H9 (cell line): ENCODE data around the gene CAT. TPM values are rescaled to one million over a fixed set of nuclear protein-coding genes. Genes with fewer than 3 reads are reported as not detected.

Experiments
- DNase-seq: peaks from one replicate; pipeline ENCODE4 v3.0.0-alpha.2; 2017
- H2AFZ ChIP-seq: one replicate; pipeline ENCODE4 v1.6.1; 2013; ENCODE audit warnings: mild to moderate bottlenecking, low read length, control low read depth, moderate library complexity
- H2AK5ac ChIP-seq: 2 replicates; pipeline ENCODE4 v1.6.1; 2013; ENCODE audit warnings: low read length, control low read depth, mixed read lengths; ENCODE audit not compliant: insufficient read length
- H2BK120ac ChIP-seq: one replicate; pipeline ENCODE4 v1.6.1; 2013; ENCODE audit warnings: low read depth, mild to moderate bottlenecking, low read length, control low read depth, inconsistent platforms; ENCODE audit not compliant: poor library complexity, severe bottlenecking
- H2BK12ac ChIP-seq: 2 replicates; pipeline ENCODE4 v1.6.1; 2013; ENCODE audit warnings: low read length, control low read depth, mixed read lengths, low read depth; ENCODE audit not compliant: insufficient read length
- H2BK15ac ChIP-seq: 2 replicates; pipeline ENCODE4 v1.6.1; 2013; ENCODE audit warnings: low read depth, low read length, control low read depth
- H2BK20ac ChIP-seq: one replicate; pipeline ENCODE4 v1.6.1; 2013; ENCODE audit warnings: low read depth, mild to moderate bottlenecking, low read length, control low read depth, inconsistent platforms; ENCODE audit not compliant: poor library complexity, severe bottlenecking
- H2BK5ac ChIP-seq: 2 replicates; pipeline ENCODE4 v1.6.1; 2013; ENCODE audit warnings: low read length, control low read depth, mixed read lengths; ENCODE audit not compliant: insufficient read length
- H3K14ac ChIP-seq: 2 replicates; pipeline ENCODE4 v1.6.1; 2013; ENCODE audit warnings: low read length, control low read depth; ENCODE audit not compliant: insufficient read depth
- H3K18ac ChIP-seq: 2 replicates; pipeline ENCODE4 v1.6.1; 2013; ENCODE audit warnings: low read depth, mild to moderate bottlenecking, mixed read lengths, low read length, control low read depth; ENCODE audit not compliant: insufficient read length
- H3K23ac ChIP-seq: 2 replicates; pipeline ENCODE4 v1.6.1; 2013; ENCODE audit warnings: low read length, control low read depth, mixed read lengths, low read depth; ENCODE audit not compliant: insufficient read length
- H3K23me2 ChIP-seq: 2 replicates; pipeline ENCODE4 v1.6.1; 2013; ENCODE audit warnings: low read depth, mild to moderate bottlenecking, mixed read lengths, low read length, control low read depth; ENCODE audit not compliant: insufficient read length, poor library complexity, severe bottlenecking
- H3K27ac ChIP-seq: 2 replicates; pipeline ENCODE4 v1.5.1; 2013; ENCODE audit warnings: low read length, control low read depth, mixed read lengths, low read depth; ENCODE audit not compliant: insufficient read length
- H3K27me3 ChIP-seq: 2 replicates; pipeline ENCODE4 v1.6.1; 2013; ENCODE audit warnings: low read length, control low read depth, inconsistent platforms; ENCODE audit not compliant: insufficient read depth
- H3K4ac ChIP-seq: 2 replicates; pipeline ENCODE4 v1.6.1; 2013; ENCODE audit warnings: low read depth, mild to moderate bottlenecking, control low read depth, inconsistent platforms, low read length, moderate library complexity
- H3K4me1 ChIP-seq: 2 replicates; pipeline ENCODE4 v1.6.1; 2013; ENCODE audit warnings: low read length, control low read depth, inconsistent platforms; ENCODE audit not compliant: insufficient read depth
- H3K4me2 ChIP-seq: 2 replicates; pipeline ENCODE4 v1.6.1; 2013; ENCODE audit warnings: low read length, control low read depth, mixed read lengths; ENCODE audit not compliant: insufficient read length, insufficient read depth
- H3K56ac ChIP-seq: 2 replicates; pipeline ENCODE4 v1.6.1; 2013; ENCODE audit warnings: low read depth, mild to moderate bottlenecking, mixed read lengths, low read length, control low read depth; ENCODE audit not compliant: insufficient read length
- H3K79me1 ChIP-seq: 2 replicates; pipeline ENCODE4 v1.6.1; 2013; ENCODE audit warnings: low read depth, mild to moderate bottlenecking, moderate library complexity, low read length, control low read depth, inconsistent platforms; ENCODE audit not compliant: insufficient read depth, poor library complexity, severe bottlenecking
- H3K79me2 ChIP-seq: 2 replicates; pipeline ENCODE4 v1.6.1; 2013; ENCODE audit warnings: low read length, control low read depth, inconsistent platforms; ENCODE audit not compliant: insufficient read depth
- H3K9ac ChIP-seq: 2 replicates; pipeline ENCODE4 v1.6.1; 2013; ENCODE audit warnings: low read length, control low read depth, mixed read lengths; ENCODE audit not compliant: insufficient read length; ENCODE audit errors: extremely low read depth
- H3K9me3 ChIP-seq: one replicate; pipeline ENCODE4 v1.6.1; 2013; ENCODE audit warnings: low read depth, low read length, inconsistent platforms; ENCODE audit not compliant: control insufficient read depth
- H3T11ph ChIP-seq: one replicate; pipeline ENCODE4 v1.6.1; 2013; ENCODE audit warnings: mild to moderate bottlenecking, low read length, control low read depth, inconsistent platforms
- H4K20me1 ChIP-seq: one replicate; pipeline ENCODE4 v1.6.1; 2013; ENCODE audit not compliant: control insufficient read depth, insufficient read length, insufficient read depth
- H4K5ac ChIP-seq: 2 replicates; pipeline ENCODE4 v1.6.1; 2013; ENCODE audit warnings: low read depth, mild to moderate bottlenecking, mixed read lengths, low read length, control low read depth; ENCODE audit not compliant: insufficient read length
- H4K8ac ChIP-seq: replicated peaks from 2 replicates; pipeline ENCODE4 v1.6.1; 2013; ENCODE audit warnings: low read length, control low read depth, mixed read lengths, low read depth; ENCODE audit not compliant: insufficient read length
- H4K91ac ChIP-seq: 2 replicates; pipeline ENCODE4 v1.6.1; 2013; ENCODE audit warnings: low read depth, mild to moderate bottlenecking, moderate library complexity, mixed read lengths, low read length, control low read depth; ENCODE audit not compliant: insufficient read length
- H3K27ac Mint-ChIP-seq, 3 experiments: 2 replicates in 2 of 3; 3 replicates in 1 of 3; pipeline ENCODE4 v1.8.0; 2020 to 2021; ENCODE audit warnings: mixed read lengths in 3 of 3, mild to moderate bottlenecking in 1 of 3, moderate library complexity in 1 of 3
- H3K27me3 Mint-ChIP-seq: 2 replicates; pipeline ENCODE4 v1.8.0; 2021; ENCODE audit warnings: low read depth, mild to moderate bottlenecking, moderate library complexity, mixed read lengths
- H3K36me3 Mint-ChIP-seq, 3 experiments: 2 replicates in 2 of 3; 3 replicates in 1 of 3; pipeline ENCODE4 v1.8.0; 2020 to 2021; ENCODE audit warnings: low read depth in 3 of 3, mixed read lengths in 3 of 3; ENCODE audit not compliant: insufficient read depth in 1 of 3
- H3K4me1 Mint-ChIP-seq, 2 experiments: 2 replicates each; pipeline ENCODE4 v1.8.0; 2020; ENCODE audit warnings: mixed read lengths in 2 of 2
- H3K4me3 Mint-ChIP-seq, 2 experiments: 2 replicates in 1 of 2; 3 replicates in 1 of 2; pipeline ENCODE4 v1.8.0; 2020 to 2021; ENCODE audit warnings: mild to moderate bottlenecking in 2 of 2, mixed read lengths in 2 of 2, moderate library complexity in 1 of 2
- H3K9me3 Mint-ChIP-seq, 2 experiments: 2 replicates in 1 of 2; 3 replicates in 1 of 2; pipeline ENCODE4 v1.8.0; 2020; ENCODE audit warnings: mild to moderate bottlenecking in 2 of 2, mixed read lengths in 2 of 2, moderate library complexity in 1 of 2
- CTCF ChIP-seq: fragments of 200-600 bp; sonication (generic); conservative IDR thresholded peaks from 3 replicates; pipeline ENCODE4 v1.8.0; 2021; ENCODE audit warnings: antibody characterized with exemption, mild to moderate bottlenecking
- WGBS: extraction: QIAGEN DNeasy Blood & Tissue Kit; methylation state at CpG from one replicate; pipeline ENCODE4 v1.1.7; 2013; ENCODE audit warnings: missing lambda C conversion rate, low lambda C conversion rate, mixed read lengths; ENCODE audit not compliant: insufficient read length; ENCODE audit errors: extremely low coverage; 5-methylcytosine and 5-hydroxymethylcytosine counted together
- total RNA-seq: library from RNA; stranded (reverse); gene quantifications from 2 replicates; pipeline ENCODE4 v1.2.1, GENCODE V29; 2021

CAT gene
- total RNA-seq, 1 experiment from 2014 or later = 9.9 TPM

DNA sequence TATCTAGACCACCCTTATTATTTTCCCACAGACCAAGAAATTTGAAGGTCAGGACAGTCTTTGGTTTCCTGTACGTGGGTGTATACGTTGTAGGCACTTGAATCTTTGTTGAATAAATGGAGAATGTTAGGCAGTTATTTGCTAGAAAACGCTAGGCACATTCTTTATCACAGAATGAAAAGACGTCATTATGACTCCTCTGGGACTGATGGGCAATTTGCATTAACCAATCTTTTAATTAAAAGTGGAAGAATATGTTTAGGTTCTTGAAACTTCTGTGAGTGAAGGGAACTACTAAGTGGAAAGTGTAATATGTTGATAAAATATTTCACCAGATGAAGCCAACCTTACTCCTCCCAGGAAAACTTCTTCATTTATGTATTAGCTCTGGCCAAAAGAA lies 5.7 kb downstream of the CAT start:
- Mint-ChIP-seq H3K4me1 (peaks cover 4% of the 10 kb centered on the region in 2 experiments; a peak in 3 of 4 replicates), H3K27ac (no peak overlapping the region), H3K27me3 (no peaks in the 10 kb centered on the region; the same call in 1 of the 2 replicates), H3K36me3 (peaks cover 0 to 17% (median 16%) of the 10 kb centered on the region in 3 experiments; a peak in 5 of 7 replicates), H3K9me3 (peaks cover 8 to 14% of the 10 kb centered on the region in 2 experiments; a peak in 3 of 5 replicates), H3K4me3 (no peak overlapping the region)
- no peak overlapping the region for H3K56ac ChIP-seq
- no peak overlapping the region for H3T11ph ChIP-seq
- no peaks in the 10 kb centered on the region for H4K20me1 ChIP-seq
- no peak overlapping the region for H4K5ac ChIP-seq
- no peak overlapping the region for H2AFZ ChIP-seq
- H3K4me1 ChIP-seq = no peaks in the 10 kb centered on the region
- H3K27ac ChIP-seq = no peak overlapping the region
- no peak overlapping the region for H3K4me2 ChIP-seq
- DNase-seq = no peak
- H3K14ac ChIP-seq = no peak overlapping the region
- no peak overlapping the region for H4K91ac ChIP-seq
- no peak overlapping the region for H3K18ac ChIP-seq
- no peak for TF ChIP-seq CTCF
- WGBS = no CpG with 5 or more reads among the region's 4 CpGs
- H2BK5ac ChIP-seq = no peak overlapping the region
- H3K79me2 ChIP-seq = no peaks in the 10 kb centered on the region
- H3K9me3 ChIP-seq = no peaks in the 10 kb centered on the region
- H4K8ac ChIP-seq = no peak overlapping the region
- no peaks in the 10 kb centered on the region for H3K27me3 ChIP-seq
- H3K9ac ChIP-seq = no peak overlapping the region
- no peak overlapping the region for H2BK12ac ChIP-seq
- no peak overlapping the region for H2AK5ac ChIP-seq
- H2BK15ac ChIP-seq = no peak overlapping the region
- H3K23me2 ChIP-seq = no peaks in the 10 kb centered on the region
- H3K4ac ChIP-seq = no peak overlapping the region
- H2BK120ac ChIP-seq = no peak overlapping the region
- no peak overlapping the region for H3K23ac ChIP-seq
- H2BK20ac ChIP-seq = no peak overlapping the region
- no peaks in the 10 kb centered on the region for H3K79me1 ChIP-seq
